Endothelial cell (in vitro differentiated cells): ENCODE data around the gene FOXL3. TPM values are rescaled to one million over a fixed set of nuclear protein-coding genes. Genes with fewer than 3 reads are reported as not detected.

Experiments used
- DNase-seq: peaks from one replicate; pipeline ENCODE4 v3.0.0; 2021; ENCODE audit warnings: low spot score
- H3K27ac Mint-ChIP-seq: one replicate; pipeline ENCODE4 v1.8.0; 2021; ENCODE audit warnings: mixed read lengths, inconsistent platforms; ENCODE audit not compliant: unreplicated experiment
- H3K27me3 Mint-ChIP-seq: one replicate; pipeline ENCODE4 v1.8.0; 2021; ENCODE audit warnings: mild to moderate bottlenecking, moderate library complexity, mixed read lengths, inconsistent platforms; ENCODE audit not compliant: unreplicated experiment
- H3K36me3 Mint-ChIP-seq: one replicate; pipeline ENCODE4 v1.8.0; 2021; ENCODE audit warnings: mild to moderate bottlenecking, low read depth, mixed read lengths, inconsistent platforms; ENCODE audit not compliant: unreplicated experiment
- H3K4me1 Mint-ChIP-seq: one replicate; pipeline ENCODE4 v1.8.0; 2021; ENCODE audit warnings: mild to moderate bottlenecking, mixed read lengths, inconsistent platforms; ENCODE audit not compliant: unreplicated experiment
- H3K4me3 Mint-ChIP-seq: one replicate; pipeline ENCODE4 v1.8.0; 2021; ENCODE audit warnings: mild to moderate bottlenecking, mixed read lengths, inconsistent platforms; ENCODE audit not compliant: unreplicated experiment
- H3K9me3 Mint-ChIP-seq: one replicate; pipeline ENCODE4 v1.8.0; 2021; ENCODE audit warnings: mixed read lengths, inconsistent platforms; ENCODE audit not compliant: unreplicated experiment
- CTCF ChIP-seq: fragments of 200-600 bp; sonication (generic); IDR thresholded peaks from one replicate; pipeline ENCODE4 v1.5.0; 2021; ENCODE audit warnings: antibody characterized with exemption; ENCODE audit not compliant: unreplicated experiment
- total RNA-seq: library from RNA; stranded (reverse); fragmentation: NEBNext Ultra II Directional; extraction: Animal tissue kit (Norgen Biotek cat#: 25700); gene quantifications from one replicate; pipeline ENCODE4 v1.2.1, GENCODE V29; 2021; ENCODE audit not compliant: unreplicated experiment

FOXL3 gene
- total RNA-seq, 1 donor from 2014 or later: not detected

DNA sequence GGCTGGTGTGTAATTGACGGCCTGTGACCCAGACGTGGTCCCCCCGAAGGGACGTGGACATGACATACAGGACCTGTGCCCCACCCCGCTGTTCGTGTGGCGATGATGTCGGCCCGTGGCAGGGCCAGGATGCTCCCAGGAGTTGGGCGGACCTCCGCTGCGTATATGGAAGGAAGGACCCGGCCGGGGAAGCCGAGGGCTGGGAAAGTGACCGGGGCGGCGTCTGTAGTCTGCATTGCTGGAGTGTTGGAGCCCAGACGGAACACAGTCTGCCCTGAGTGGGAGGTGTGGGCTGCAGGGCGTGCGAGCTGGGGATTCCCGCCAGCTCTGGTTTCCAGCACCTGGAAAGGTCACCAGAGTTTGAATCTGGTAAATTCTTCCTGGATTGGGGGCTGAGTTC is 45.0 kb upstream of the FOXL3 start:
- Mint-ChIP-seq H3K9me3 (no peaks in the 10 kb centered on the region), H3K27ac (no peak overlapping the region), H3K36me3 (peaks cover 2% of the 10 kb centered on the region), H3K27me3 (peaks cover 3% of the 10 kb centered on the region), H3K4me3 (no peak overlapping the region), H3K4me1 (no peaks in the 10 kb centered on the region)
- DNase-seq: no peak
- no peak for TF ChIP-seq CTCF

GRCh38 chr7:245574-246295 is 44.2 kb upstream of the FOXL3 start:
- Mint-ChIP-seq H3K36me3 (peaks cover 4% of the 10 kb centered on the region), H3K4me3 (no peak overlapping the region), H3K27me3 (peaks cover 3% of the 10 kb centered on the region), H3K9me3 (no peaks in the 10 kb centered on the region), H3K27ac (no peak overlapping the region), H3K4me1 (no peaks in the 10 kb centered on the region)
- no peak for TF ChIP-seq CTCF
- DNase-seq: no peak

DNA sequence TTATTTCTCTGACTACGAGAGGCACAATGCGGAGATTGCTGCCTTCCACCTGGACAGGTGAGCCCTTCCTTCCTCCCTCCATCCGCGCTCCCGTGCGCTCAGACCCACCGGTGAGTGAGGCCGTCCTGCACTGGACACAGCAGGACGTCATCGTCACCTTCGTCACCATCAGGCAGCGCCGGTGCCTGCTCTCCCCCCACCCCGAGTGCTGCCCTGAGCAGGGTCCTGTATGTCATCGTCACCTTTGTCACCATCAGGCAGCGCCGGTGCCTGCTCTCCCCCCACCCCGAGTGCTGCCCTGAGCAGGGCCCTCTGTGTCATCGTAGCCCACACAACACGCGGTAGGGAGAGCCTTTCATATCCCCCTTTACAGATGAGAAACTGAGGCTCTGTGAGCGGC is 43.5 kb upstream of the FOXL3 start:
- Mint-ChIP-seq H3K9me3 (no peaks in the 10 kb centered on the region), H3K4me3 (no peak overlapping the region), H3K27ac (no peak overlapping the region), H3K4me1 (no peaks in the 10 kb centered on the region), H3K36me3 (peaks cover 4% of the 10 kb centered on the region), H3K27me3 (peaks cover 1% of the 10 kb centered on the region)
- DNase-seq: no peak
- no peak for TF ChIP-seq CTCF

GRCh38 chr7:247181-247580 is 42.8 kb upstream of the FOXL3 start:
- H3K36me3 Mint-ChIP-seq: peaks cover 4% of the 10 kb centered on the region

More at GRCh38 chr7:247181-247580, 42.8 kb upstream of the FOXL3 start:
- H3K27ac Mint-ChIP-seq: no peak overlapping the region
- H3K27me3 Mint-ChIP-seq: peaks cover 1% of the 10 kb centered on the region
- no peak for DNase-seq
- no peaks in the 10 kb centered on the region for H3K9me3 Mint-ChIP-seq
- no peak overlapping the region for H3K4me3 Mint-ChIP-seq
- TF ChIP-seq CTCF: no peak
- H3K4me1 Mint-ChIP-seq: no peaks in the 10 kb centered on the region
